ENCODE data around the gene TSPAN9. TPM values are rescaled to one million over a fixed set of nuclear protein-coding genes. Genes with fewer than 3 reads are reported as not detected.
A peak's percentile ranks its signal among the peaks of the same experiment; 100 is the strongest.
"Not testable (repeated sequence)": the region's sequence is repeated elsewhere in the genome, so short reads cannot be mapped to it uniquely, and the experiment has no call there.

Gene TSPAN9
- total RNA-seq, 4 donors from 2014 or later = 27.9 to 49.1 (median 42.0) TPM

DNA sequence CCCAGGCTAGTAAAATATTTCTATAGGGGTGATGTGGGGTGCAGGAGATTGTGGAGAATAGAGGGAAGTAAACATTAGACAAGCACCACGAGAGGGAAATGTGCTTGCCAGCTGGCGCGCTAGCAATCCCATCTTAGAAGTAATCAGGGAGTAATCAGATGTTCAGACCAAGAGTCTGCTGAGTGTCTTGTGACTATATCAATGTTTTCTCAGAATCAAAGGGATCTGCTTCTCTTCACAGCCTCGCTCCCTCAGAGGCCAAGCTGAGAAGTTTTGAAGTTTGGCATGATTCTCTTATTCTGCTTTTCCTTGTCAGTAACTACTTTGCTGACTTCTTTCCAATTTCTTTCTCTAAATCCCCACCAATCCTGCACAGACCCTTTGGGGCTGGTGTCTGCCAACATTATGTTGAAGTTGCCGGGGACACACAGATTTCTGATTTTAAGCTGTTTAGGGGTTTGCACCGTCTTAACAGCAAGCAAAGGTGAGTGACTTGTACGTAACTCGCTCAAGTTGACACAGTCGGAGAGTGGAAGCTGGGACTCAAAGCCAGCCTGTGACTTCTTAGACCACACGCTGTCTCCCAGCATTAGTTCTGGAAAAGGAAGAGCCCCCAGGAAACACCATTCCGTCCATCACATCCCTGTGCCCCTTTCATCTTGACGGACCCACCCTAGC lies 22.0 kb upstream of the TSPAN9 start:
- intact Hi-C loops (cut with DNase I; ENCODE audit: low total_unique reads) = no loop called here
- no peak for TF ChIP-seq POLR2A (IDR thresholded peaks at IDR 0.05)
- TF ChIP-seq, protein P1, sequence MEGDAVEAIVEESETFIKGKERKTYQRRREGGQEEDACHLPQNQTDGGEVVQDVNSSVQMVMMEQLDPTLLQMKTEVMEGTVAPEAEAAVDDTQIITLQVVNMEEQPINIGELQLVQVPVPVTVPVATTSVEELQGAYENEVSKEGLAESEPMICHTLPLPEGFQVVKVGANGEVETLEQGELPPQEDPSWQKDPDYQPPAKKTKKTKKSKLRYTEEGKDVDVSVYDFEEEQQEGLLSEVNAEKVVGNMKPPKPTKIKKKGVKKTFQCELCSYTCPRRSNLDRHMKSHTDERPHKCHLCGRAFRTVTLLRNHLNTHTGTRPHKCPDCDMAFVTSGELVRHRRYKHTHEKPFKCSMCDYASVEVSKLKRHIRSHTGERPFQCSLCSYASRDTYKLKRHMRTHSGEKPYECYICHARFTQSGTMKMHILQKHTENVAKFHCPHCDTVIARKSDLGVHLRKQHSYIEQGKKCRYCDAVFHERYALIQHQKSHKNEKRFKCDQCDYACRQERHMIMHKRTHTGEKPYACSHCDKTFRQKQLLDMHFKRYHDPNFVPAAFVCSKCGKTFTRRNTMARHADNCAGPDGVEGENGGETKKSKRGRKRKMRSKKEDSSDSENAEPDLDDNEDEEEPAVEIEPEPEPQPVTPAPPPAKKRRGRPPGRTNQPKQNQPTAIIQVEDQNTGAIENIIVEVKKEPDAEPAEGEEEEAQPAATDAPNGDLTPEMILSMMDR (IDR thresholded peaks at IDR 0.05) = no peak
- 36 to 43% methylated on average over 12 of the region's 12 CpGs for WGBS, 2 donors
- H3K4me3 ChIP-seq (ENCODE audit: low read depth, poor library complexity, severe bottlenecking) = no peak overlapping the region
- DNase-seq (ENCODE audit: low spot score in 2 of 2) = peak; percentile 56 to 91

DNA sequence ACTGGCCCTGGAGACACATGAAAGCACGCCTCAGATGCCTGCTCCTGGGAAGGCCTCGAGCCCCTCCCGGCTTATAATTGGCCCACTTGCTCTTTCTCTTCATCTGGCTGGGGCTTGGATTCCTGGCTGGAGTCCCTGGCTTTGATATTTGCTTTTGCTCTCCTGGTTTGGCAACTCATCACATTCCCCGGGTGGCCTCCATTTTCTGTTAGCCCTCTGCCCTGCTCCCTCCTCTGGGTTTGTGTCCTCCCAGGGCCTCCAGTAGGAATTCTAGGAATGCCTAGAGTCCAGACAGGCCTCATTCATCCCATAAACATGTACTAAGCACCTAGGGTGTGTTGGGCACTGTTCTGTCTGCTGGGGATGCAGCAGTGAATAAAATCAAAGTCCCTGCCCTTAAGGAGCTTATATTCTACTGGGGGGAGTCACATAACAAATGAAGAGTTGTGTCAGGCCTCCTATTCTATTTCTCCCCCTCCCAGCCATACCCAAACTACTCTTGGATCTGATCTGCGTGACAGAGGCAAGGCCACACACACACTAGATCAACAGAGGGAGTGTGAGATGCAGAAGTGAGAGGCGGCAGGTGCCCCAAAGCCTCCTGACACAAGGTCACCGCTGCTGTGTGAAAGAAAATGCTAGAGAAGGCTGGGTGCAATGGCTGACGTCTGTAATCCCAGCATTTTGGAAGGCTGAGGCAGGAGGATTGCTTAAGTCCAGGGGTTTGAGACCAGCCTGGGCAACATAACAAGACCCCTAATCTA lies 21.3 kb upstream of the TSPAN9 start:
- WGBS, 2 donors = 71 to 72% methylated on average over 8 of the region's 8 CpGs
- TF ChIP-seq, protein P1 (IDR thresholded peaks at IDR 0.05) = no peak
- no peak for TF ChIP-seq POLR2A (IDR thresholded peaks at IDR 0.05)
- DNase-seq (ENCODE audit: low spot score in 2 of 2) = no peak
- no peak overlapping the region for H3K4me3 ChIP-seq (ENCODE audit: low read depth, poor library complexity, severe bottlenecking)
- intact Hi-C loops (cut with DNase I; ENCODE audit: low total_unique reads) = no loop called here

DNA sequence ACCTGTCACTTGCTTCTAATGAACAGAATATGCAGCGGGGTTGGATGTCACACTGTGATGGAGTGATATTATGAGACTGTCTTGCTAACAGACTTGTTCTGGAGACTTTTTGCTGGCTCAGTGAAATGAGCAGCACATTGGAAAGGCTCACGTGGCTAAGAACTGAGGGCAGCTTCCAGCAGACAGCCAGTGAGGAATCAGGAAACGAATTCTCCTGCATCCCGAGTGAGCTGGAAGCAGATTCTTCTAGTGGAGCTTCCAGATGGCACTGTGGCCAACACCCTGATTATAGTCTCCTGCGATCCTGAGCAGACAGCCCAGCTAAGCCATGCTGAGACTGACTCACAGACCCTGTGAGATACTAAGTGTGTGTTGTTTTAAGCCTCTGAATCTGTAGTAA lies 16.1 kb upstream of the TSPAN9 start:
- no peak overlapping the region for H3K4me3 ChIP-seq (ENCODE audit: low read depth, poor library complexity, severe bottlenecking)
- no peak for DNase-seq (ENCODE audit: low spot score in 2 of 2)
- intact Hi-C loops (cut with DNase I; ENCODE audit: low total_unique reads) = no loop called here
- WGBS, 2 donors = 53 to 66% methylated on average over 5 of the region's 5 CpGs
- TF ChIP-seq, protein P1 (IDR thresholded peaks at IDR 0.05) = no peak
- TF ChIP-seq POLR2A (IDR thresholded peaks at IDR 0.05) = no peak

DNA sequence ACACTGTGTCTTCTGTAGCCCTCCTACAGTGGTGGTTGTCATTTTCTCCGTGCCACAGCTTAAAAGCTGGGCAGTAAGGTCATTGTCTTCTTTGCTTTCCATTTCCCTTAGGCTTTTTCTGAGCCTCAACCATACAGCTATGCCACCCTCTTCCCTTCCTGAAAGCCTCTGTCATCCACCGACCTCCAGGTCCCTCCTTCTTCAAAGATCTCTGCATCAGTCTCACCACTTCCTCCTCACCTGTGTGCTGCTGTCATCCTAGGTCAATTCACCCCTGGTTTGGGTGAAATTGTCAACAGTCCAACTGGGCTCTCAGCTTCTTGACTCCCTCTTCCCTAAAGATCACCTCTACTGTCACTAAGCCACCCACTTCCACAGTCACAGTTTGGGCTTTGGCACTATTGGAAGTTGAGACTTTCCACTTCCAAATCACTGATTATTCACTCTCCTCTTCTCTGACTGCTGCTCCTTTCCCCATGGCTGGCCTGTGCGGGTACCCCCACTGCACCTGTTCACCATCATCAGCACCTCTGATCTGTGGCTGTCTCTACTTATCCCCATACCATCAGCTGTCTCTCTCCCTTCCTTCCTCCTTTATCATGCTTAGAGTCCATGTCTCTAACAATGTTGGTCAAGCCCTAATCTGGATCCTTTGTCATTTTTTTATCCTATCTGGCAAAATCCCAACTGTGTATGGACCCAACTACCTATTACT lies 15.5 kb upstream of the TSPAN9 start:
- intact Hi-C loops (cut with DNase I; ENCODE audit: low total_unique reads) = no loop called here
- TF ChIP-seq, protein P1 (IDR thresholded peaks at IDR 0.05) = no peak
- no peak for TF ChIP-seq POLR2A (IDR thresholded peaks at IDR 0.05)

DNA sequence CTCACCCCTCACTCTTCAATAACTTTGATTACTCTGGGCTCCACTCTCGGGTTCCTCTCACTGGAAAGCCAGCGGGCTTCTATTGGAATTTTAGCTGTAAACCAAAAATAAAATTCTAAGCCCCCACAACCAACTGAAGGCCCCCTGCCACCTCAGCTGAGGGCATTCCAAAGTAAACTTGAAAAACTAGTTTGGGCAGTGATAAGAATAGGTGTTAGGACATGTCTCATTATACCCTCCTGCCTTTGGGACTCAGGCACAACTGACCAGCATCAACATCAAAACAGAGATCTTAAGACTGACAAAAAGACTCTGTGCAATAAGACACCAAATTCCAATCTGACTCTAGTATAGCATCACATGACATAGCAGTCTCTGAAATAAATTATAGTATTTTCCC lies 11.9 kb upstream of the TSPAN9 start:
- DNase-seq (ENCODE audit: low spot score in 2 of 2) = no peak
- no peak overlapping the region for H3K4me3 ChIP-seq (ENCODE audit: low read depth, poor library complexity, severe bottlenecking)
- intact Hi-C loops (cut with DNase I; ENCODE audit: low total_unique reads) = no loop called here
- no peak for TF ChIP-seq POLR2A (IDR thresholded peaks at IDR 0.05)
- TF ChIP-seq, protein P1 (IDR thresholded peaks at IDR 0.05) = no peak
- 70 to 81% methylated on average over 2 of the region's 2 CpGs for WGBS, 2 donors

More for the DNA sequence above, 15.5 kb upstream of the TSPAN9 start:
- no peak for DNase-seq (ENCODE audit: low spot score in 2 of 2)
- H3K4me3 ChIP-seq (ENCODE audit: low read depth, poor library complexity, severe bottlenecking) = no peak overlapping the region
- WGBS, 2 donors = 65 to 70% methylated on average over 3 of the region's 3 CpGs

DNA sequence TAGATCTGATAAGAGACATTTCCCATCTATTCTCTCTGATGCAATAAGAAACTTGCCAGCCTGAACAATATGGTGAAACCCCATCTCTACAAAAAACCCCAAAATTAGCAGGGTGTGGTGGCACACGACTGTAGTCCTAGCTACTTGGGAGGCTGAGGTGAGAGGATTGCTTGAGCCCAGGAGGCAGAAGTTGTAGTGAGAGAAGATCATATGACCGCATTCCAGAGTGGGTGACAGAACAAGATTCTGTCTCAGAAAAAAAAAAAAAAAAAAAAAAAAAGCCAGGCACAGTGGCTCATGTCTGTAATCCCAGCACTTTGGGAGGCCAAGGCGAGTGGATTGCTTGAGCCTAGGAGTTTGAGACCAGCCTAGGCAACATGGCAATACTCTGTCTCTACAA lies 11.3 kb upstream of the TSPAN9 start:
- H3K4me3 ChIP-seq (ENCODE audit: low read depth, poor library complexity, severe bottlenecking); DNase-seq (ENCODE audit: low spot score in 2 of 2); intact Hi-C loops (cut with DNase I; ENCODE audit: low total_unique reads): not testable (repeated sequence)
- 74 to 75% methylated on average over 3 of the region's 3 CpGs for WGBS, 2 donors

Data from lower leg skin (tissue), 4 donors.